IMR-90 (cell line): ENCODE measurements around the gene KRT35. TPM values are rescaled to one million over a fixed set of nuclear protein-coding genes. Genes with fewer than 3 reads are reported as not detected.

Experiments
- ATAC-seq: fragments of 200-7000 bp; cut with Tn5 transposase; 2 replicates; pipeline ENCODE4 v1.9.1; 2020; ENCODE audit warnings: low read depth, mild to moderate bottlenecking, moderate library complexity
- BruUV-seq: library from RNA; stranded (reverse); fragments of 400-500 nt; replicated peaks from 2 replicates; lab custom pipeline; 2021; lab: Mats Ljungman, UMichigan
- CTCF ChIA-PET: fragments of 300-600 bp; formaldehyde crosslinking; extraction: SDS; loops from one replicate; lab custom pipeline; 2021; ENCODE audit warnings: antibody characterized with exemption; lab: Yijun Ruan, JAX
- POLR2A ChIA-PET: fragments of 300-600 bp; sonication (Branson Sonifier 250); formaldehyde crosslinking; loops from one replicate; lab custom pipeline; 2022; ENCODE audit warnings: antibody characterized with exemption; ENCODE audit not compliant: unreplicated experiment; lab: Charles Lee
- DNase-seq: peaks from one replicate; pipeline ENCODE4 v3.0.0; 2013
- H2AFZ ChIP-seq: replicated peaks from 2 replicates; pipeline ENCODE3; 2013; ENCODE audit warnings: low read length, mild to moderate bottlenecking; ENCODE audit not compliant: poor library complexity
- H2AK5ac ChIP-seq: 2 replicates; pipeline ENCODE4 v1.6.1; 2013; ENCODE audit warnings: low read depth, low read length, inconsistent platforms
- H2AK9ac ChIP-seq: replicated peaks from 2 replicates; pipeline ENCODE3; 2013; ENCODE audit warnings: mild to moderate bottlenecking, low read depth, low read length, moderate library complexity; ENCODE audit not compliant: poor library complexity
- H2BK120ac ChIP-seq: 2 replicates; pipeline ENCODE4 v1.6.1; 2013; ENCODE audit warnings: low read depth, low read length, inconsistent platforms
- H2BK15ac ChIP-seq: 3 replicates; pipeline ENCODE4 v1.6.1; 2013; ENCODE audit warnings: low read depth, low read length, inconsistent platforms
- H2BK20ac ChIP-seq: 2 replicates; pipeline ENCODE4 v1.6.1; 2013; ENCODE audit warnings: low read depth, mild to moderate bottlenecking, inconsistent platforms, low read length, moderate library complexity
- H2BK5ac ChIP-seq: 2 replicates; pipeline ENCODE4 v1.6.1; 2013; ENCODE audit warnings: mild to moderate bottlenecking, low read depth, low read length, inconsistent platforms; ENCODE audit not compliant: poor library complexity, severe bottlenecking
- H3K14ac ChIP-seq: replicated peaks from 2 replicates; pipeline ENCODE4 v1.6.1; 2013; ENCODE audit warnings: low read depth, low read length, inconsistent platforms
- H3K18ac ChIP-seq: 2 replicates; pipeline ENCODE4 v1.6.1; 2013; ENCODE audit warnings: low read depth, low read length, control low read depth
- H3K23ac ChIP-seq: 2 replicates; pipeline ENCODE4 v1.6.1; 2013; ENCODE audit warnings: low read depth, low read length, inconsistent platforms
- H3K27ac ChIP-seq: 2 replicates; pipeline ENCODE4 v1.5.1; 2013; ENCODE audit warnings: mild to moderate bottlenecking, control low read depth, low read length; ENCODE audit not compliant: insufficient read depth
- H3K27me3 ChIP-seq: 2 replicates; pipeline ENCODE4 v1.6.1; 2013; ENCODE audit warnings: low read length; ENCODE audit not compliant: control insufficient read depth, insufficient read depth
- H3K36me3 ChIP-seq: 2 replicates; pipeline ENCODE4 v1.6.1; 2013; ENCODE audit warnings: low read length, mixed read lengths; ENCODE audit not compliant: control insufficient read depth, insufficient read depth
- H3K4ac ChIP-seq: 2 replicates; pipeline ENCODE4 v1.6.1; 2013; ENCODE audit warnings: low read depth, low read length, inconsistent platforms
- H3K4me1 ChIP-seq: 2 replicates; pipeline ENCODE4 v1.6.1; 2013; ENCODE audit warnings: low read length, mixed read lengths; ENCODE audit not compliant: control insufficient read depth, insufficient read depth
- H3K4me2 ChIP-seq: 2 replicates; pipeline ENCODE4 v1.6.1; 2013; ENCODE audit warnings: low read depth, mild to moderate bottlenecking, control low read depth, low read length, moderate library complexity
- H3K4me3 ChIP-seq: 2 replicates; pipeline ENCODE4 v1.5.1; 2013; ENCODE audit warnings: low read depth, mild to moderate bottlenecking, control low read depth, low read length, moderate library complexity; ENCODE audit not compliant: insufficient read depth
- H3K56ac ChIP-seq: 2 replicates; pipeline ENCODE4 v1.6.1; 2013; ENCODE audit warnings: low read length, inconsistent platforms; ENCODE audit not compliant: insufficient read depth; ENCODE audit errors: extremely low read depth
- H3K79me1 ChIP-seq, 2 experiments: 2 replicates each; pipeline ENCODE4 v1.6.1; 2013; ENCODE audit warnings: low read length in 2 of 2, inconsistent platforms in 1 of 2, low read depth in 1 of 2
- H3K9ac ChIP-seq: 2 replicates; pipeline ENCODE4 v1.6.1; 2013; ENCODE audit warnings: low read depth, low read length, control low read depth
- H3K9me1 ChIP-seq: 2 replicates; pipeline ENCODE4 v1.6.1; 2013; ENCODE audit warnings: low read length, inconsistent platforms; ENCODE audit not compliant: insufficient read depth
- H3K9me3 ChIP-seq: 2 replicates; pipeline ENCODE4 v1.6.1; 2013; ENCODE audit warnings: low read length; ENCODE audit not compliant: control insufficient read depth, insufficient read depth
- H4K20me1 ChIP-seq: 2 replicates; pipeline ENCODE4 v1.6.1; 2013; ENCODE audit warnings: low read length, inconsistent platforms; ENCODE audit not compliant: insufficient read depth
- H4K5ac ChIP-seq: 2 replicates; pipeline ENCODE4 v1.6.1; 2013; ENCODE audit warnings: mild to moderate bottlenecking, low read depth, low read length, control low read depth
- H4K8ac ChIP-seq, 2 experiments: 2 replicates each; pipeline ENCODE4 v1.6.1; 2013; ENCODE audit warnings: low read depth in 2 of 2, low read length in 2 of 2, control low read depth in 1 of 2, inconsistent platforms in 1 of 2
- H4K91ac ChIP-seq: 2 replicates; pipeline ENCODE4 v1.6.1; 2013; ENCODE audit warnings: low read depth, low read length, inconsistent platforms; ENCODE audit not compliant: insufficient read depth
- BHLHE40 ChIP-seq: fragments of 150-350 bp; IDR thresholded peaks from 2 replicates; pipeline ENCODE4 v1.6.1; 2016; ENCODE audit warnings: mild to moderate bottlenecking, low read depth, low read length
- CEBPB ChIP-seq: IDR thresholded peaks from 2 replicates; pipeline ENCODE4 v1.6.1; 2012; ENCODE audit warnings: low read depth, low read length, improper control_type of control experiment
- MAFK ChIP-seq: IDR thresholded peaks from 2 replicates; pipeline ENCODE4 v1.6.1; 2012; ENCODE audit warnings: low read depth, low read length, improper control_type of control experiment
- MAZ ChIP-seq: IDR thresholded peaks from 2 replicates; pipeline ENCODE4 v1.6.1; 2012; ENCODE audit warnings: low read depth, mild to moderate bottlenecking, low read length, improper control_type of control experiment, moderate library complexity, borderline replicate concordance
- MXI1 ChIP-seq: IDR thresholded peaks from 2 replicates; pipeline ENCODE4 v1.6.1; 2012; ENCODE audit warnings: low read depth, mild to moderate bottlenecking, low read length, moderate library complexity, borderline replicate concordance
- RCOR1 ChIP-seq: IDR thresholded peaks from 2 replicates; pipeline ENCODE4 v1.6.1; 2012; ENCODE audit warnings: mild to moderate bottlenecking, low read length, improper control_type of control experiment; ENCODE audit not compliant: insufficient replicate concordance
- RFX5 ChIP-seq: IDR thresholded peaks from 2 replicates; pipeline ENCODE4 v1.8.0; 2012; ENCODE audit warnings: low read depth, mild to moderate bottlenecking, low read length, moderate library complexity
- SMC3 ChIP-seq: fragments of 150-350 bp; IDR thresholded peaks from 2 replicates; pipeline ENCODE4 v1.6.1; 2016; ENCODE audit warnings: low read depth, mild to moderate bottlenecking, antibody characterized with exemption, low read length, moderate library complexity
- WGBS, 2 experiments: methylation state at CpG; one replicate each; pipeline versions ENCODE4 v1.1.5 to v1.1.7; 2013; ENCODE audit warnings: missing lambda C conversion rate in 2 of 2; ENCODE audit not compliant: insufficient read length in 1 of 2; ENCODE audit errors: extremely low coverage in 2 of 2; 5-methylcytosine and 5-hydroxymethylcytosine counted together
- dilution Hi-C: fragments of 300-500 bp; cut with HindIII; formaldehyde crosslinking; loops from one replicate; pipeline ENCODE4 v1.14.3; 2018; ENCODE audit warnings: low sequenced_read_pairs; ENCODE audit not compliant: unreplicated experiment
- in situ Hi-C: fragments of 300-500 bp; cut with MboI; formaldehyde crosslinking; loops from 3 replicates; pipeline ENCODE4 v1.14.3; 2019; ENCODE audit warnings: low sequenced_read_pairs, inconsistent platforms, mixed read lengths
- intact Hi-C: fragments of 100-400 bp; cut with micrococcal nuclease; formaldehyde crosslinking; loops from 2 replicates; pipeline ENCODE4 v1.10.0; 2022
- polyA plus RNA-seq, 3 experiments: library from polyadenylated mRNA; depleted of rRNA; stranded (reverse); fragments of >200 nt; gene quantifications; 2 replicates each; pipeline ENCODE4 v1.2.3, GENCODE V29; 2012; ENCODE audit warnings: low replicate concordance in 1 of 3
- total RNA-seq: library from RNA; depleted of rRNA; stranded (reverse); fragments of >200 nt; gene quantifications from 2 replicates; pipeline ENCODE4 v1.2.3, GENCODE V29; 2012
- TF ChIP-seq, protein P1 (sequence below): conservative IDR thresholded peaks from 2 replicates; pipeline ENCODE4 v1.5.1; 2012; ENCODE audit warnings: mild to moderate bottlenecking, low read depth, low read length, improper control_type of control experiment

KRT35 gene
- total and polyA plus RNA-seq, 2 of the 4 experiments (the other 2 are of a cell fraction): not detected

DNA sequence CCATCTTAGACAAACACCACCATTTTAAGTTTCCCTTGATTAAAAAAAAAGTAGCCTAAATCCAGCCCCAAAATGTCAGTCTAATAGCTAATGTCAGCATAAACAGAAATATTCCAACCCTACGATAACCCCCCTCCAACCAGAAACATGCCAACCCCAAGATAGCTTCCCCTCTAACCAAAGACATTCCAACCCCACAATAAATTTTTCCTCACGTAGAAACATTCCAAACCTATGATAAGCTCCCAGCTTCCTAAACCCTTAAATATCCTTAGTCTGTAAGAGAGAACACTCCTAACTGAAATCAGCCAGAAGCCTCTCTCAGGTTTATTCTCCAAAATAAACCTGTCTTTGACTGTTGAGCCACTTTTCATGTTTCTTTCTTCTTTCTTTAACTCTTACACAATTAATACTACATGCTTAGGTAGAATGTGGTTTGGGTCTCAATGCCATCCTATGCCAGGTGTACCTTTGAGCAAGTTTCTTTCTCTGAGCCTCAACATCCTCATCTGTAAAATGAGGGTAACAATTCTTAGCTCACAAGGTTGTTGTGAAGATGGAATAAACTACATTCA is 29.7 kb downstream of the KRT35 start (continued):
- TF ChIP-seq SMC3: no peak

DNA sequence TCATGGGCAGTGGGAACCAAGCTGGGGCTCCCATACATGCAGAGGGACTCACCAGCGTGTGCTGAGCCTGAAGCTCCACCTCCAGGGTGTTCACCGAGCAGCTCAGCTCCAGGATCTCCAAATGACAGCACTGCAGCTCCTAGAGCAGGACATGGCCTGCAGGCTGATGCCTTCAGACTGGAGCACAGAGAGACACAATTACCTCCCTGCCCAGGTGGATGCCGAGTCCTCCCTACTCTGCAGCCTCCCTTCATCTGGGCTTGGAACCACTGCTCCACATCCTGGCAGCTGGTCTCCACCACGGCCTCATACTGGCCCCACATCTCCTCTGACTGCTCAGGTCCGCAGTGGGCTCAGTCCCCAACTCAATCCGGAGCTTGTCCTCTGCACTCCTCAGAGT is 31.9 kb downstream of the KRT35 start:
- H2AK9ac ChIP-seq: no peak overlapping the region
- H4K5ac ChIP-seq: no peak overlapping the region
- H2BK15ac ChIP-seq: peak overlapping the region; percentile 33; the same call in 1 of the 3 replicates
- H3K4me1 ChIP-seq: peaks cover 8% of the 10 kb centered on the region
- no peak overlapping the region for H3K4me3 ChIP-seq
- H4K8ac ChIP-seq: no peak overlapping the region
- no peaks in the 10 kb centered on the region for H4K20me1 ChIP-seq
- 84% methylated on average over 4 of the region's 6 CpGs; no CpG with 5 or more reads in 1 of the 2 experiments for WGBS, 2 experiments
- TF ChIP-seq, protein P1, sequence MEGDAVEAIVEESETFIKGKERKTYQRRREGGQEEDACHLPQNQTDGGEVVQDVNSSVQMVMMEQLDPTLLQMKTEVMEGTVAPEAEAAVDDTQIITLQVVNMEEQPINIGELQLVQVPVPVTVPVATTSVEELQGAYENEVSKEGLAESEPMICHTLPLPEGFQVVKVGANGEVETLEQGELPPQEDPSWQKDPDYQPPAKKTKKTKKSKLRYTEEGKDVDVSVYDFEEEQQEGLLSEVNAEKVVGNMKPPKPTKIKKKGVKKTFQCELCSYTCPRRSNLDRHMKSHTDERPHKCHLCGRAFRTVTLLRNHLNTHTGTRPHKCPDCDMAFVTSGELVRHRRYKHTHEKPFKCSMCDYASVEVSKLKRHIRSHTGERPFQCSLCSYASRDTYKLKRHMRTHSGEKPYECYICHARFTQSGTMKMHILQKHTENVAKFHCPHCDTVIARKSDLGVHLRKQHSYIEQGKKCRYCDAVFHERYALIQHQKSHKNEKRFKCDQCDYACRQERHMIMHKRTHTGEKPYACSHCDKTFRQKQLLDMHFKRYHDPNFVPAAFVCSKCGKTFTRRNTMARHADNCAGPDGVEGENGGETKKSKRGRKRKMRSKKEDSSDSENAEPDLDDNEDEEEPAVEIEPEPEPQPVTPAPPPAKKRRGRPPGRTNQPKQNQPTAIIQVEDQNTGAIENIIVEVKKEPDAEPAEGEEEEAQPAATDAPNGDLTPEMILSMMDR: no peak
- TF ChIP-seq MAZ (no peak), RFX5 (no peak), RCOR1 (no peak), BHLHE40 (no peak), CEBPB (no peak), MXI1 (no peak), MAFK (no peak)
- no peak overlapping the region for H3K23ac ChIP-seq
- H3K9me1 ChIP-seq: peaks cover 5% of the 10 kb centered on the region
- H2AFZ ChIP-seq: no peak overlapping the region
- dilution Hi-C loops: no loop called here
- no peak overlapping the region for H3K4ac ChIP-seq
- H3K27me3 ChIP-seq: no peaks in the 10 kb centered on the region; the same call in 1 of the 2 replicates
- H3K4me2 ChIP-seq: no peak overlapping the region
- no peak overlapping the region for H3K18ac ChIP-seq
- no peaks in the 10 kb centered on the region for H3K79me1 ChIP-seq
- no peak for DNase-seq
- CTCF ChIA-PET: no interaction called here
- intact Hi-C loops: no loop called here
- H3K36me3 ChIP-seq: no peaks in the 10 kb centered on the region
- POLR2A ChIA-PET: no interaction called here
- peaks cover 14% of the 10 kb centered on the region for H3K9me3 ChIP-seq
- H3K27ac ChIP-seq: no peak overlapping the region
- 0 out of 2 replicates have a peak overlapping the region, but pooled peaks have one; percentile 3 for H2AK5ac ChIP-seq
- no peak for ATAC-seq
- no peak overlapping the region for H3K14ac ChIP-seq
- H2BK20ac ChIP-seq: no peak overlapping the region
- in situ Hi-C loops: no loop called here
- H3K56ac ChIP-seq: no peak overlapping the region
- no peak overlapping the region for H3K9ac ChIP-seq
- no TSS peak for BruUV-seq
- H2BK120ac ChIP-seq: no peak overlapping the region
- no peak overlapping the region for H2BK5ac ChIP-seq
- peak overlapping the region; percentile 9; the same call in 1 of the 2 replicates for H4K91ac ChIP-seq
